DOHH2 (cell line): ENCODE data around the gene VTA1.

ENCODE experiments used
- H3F3A ChIP-seq: fragments of 200-600 bp; sonication (generic), shearing (Covaris generic); 2 replicates; pipeline ENCODE4 v1.6.0; 2016; ENCODE audit warnings: antibody characterized with exemption, mild to moderate bottlenecking; ENCODE audit not compliant: control insufficient read depth, insufficient read depth
- H3K27ac ChIP-seq: fragments of 200-600 bp; sonication (generic); 2 replicates; pipeline ENCODE4 v1.5.1; 2014; ENCODE audit warnings: low read depth, mild to moderate bottlenecking, low read length, moderate library complexity
- H3K27me3 ChIP-seq: fragments of 200-600 bp; sonication (generic); 2 replicates; pipeline ENCODE4 v1.6.1; 2014; ENCODE audit warnings: mild to moderate bottlenecking, low read length, mixed read lengths; ENCODE audit not compliant: control insufficient read depth
- H3K36me3 ChIP-seq: fragments of 200-600 bp; sonication (generic); 2 replicates; pipeline ENCODE4 v1.6.1; 2014; ENCODE audit warnings: mild to moderate bottlenecking, low read length, moderate library complexity, mixed read lengths; ENCODE audit not compliant: control insufficient read depth
- H3K4me1 ChIP-seq: fragments of 200-600 bp; sonication (generic); 2 replicates; pipeline ENCODE4 v1.6.1; 2014; ENCODE audit warnings: mild to moderate bottlenecking, low read length, mixed read lengths; ENCODE audit not compliant: control insufficient read depth
- H3K4me2 ChIP-seq: fragments of 200-600 bp; sonication (generic); 2 replicates; pipeline ENCODE4 v1.6.0; 2014; ENCODE audit warnings: mild to moderate bottlenecking, low read length, moderate library complexity
- H3K4me3 ChIP-seq: fragments of 200-600 bp; sonication (generic); 2 replicates; pipeline ENCODE4 v1.5.1; 2014; ENCODE audit warnings: mild to moderate bottlenecking, low read length, mixed read lengths
- H3K79me2 ChIP-seq: fragments of 200-600 bp; sonication (generic); 2 replicates; pipeline ENCODE4 v1.6.1; 2014; ENCODE audit warnings: mild to moderate bottlenecking, low read length, mixed read lengths; ENCODE audit not compliant: control insufficient read depth
- H3K9me2 ChIP-seq: fragments of 200-600 bp; sonication (generic); replicated peaks from 2 replicates; pipeline ENCODE4 v1.6.1; 2014; ENCODE audit warnings: mild to moderate bottlenecking, low read length, mixed read lengths; ENCODE audit not compliant: control insufficient read depth
- H3K9me3 ChIP-seq: fragments of 200-600 bp; sonication (generic); 2 replicates; pipeline ENCODE4 v1.6.1; 2014; ENCODE audit warnings: antibody characterized with exemption, low read length, mixed read lengths; ENCODE audit not compliant: control insufficient read depth, insufficient read depth
- H4K20me1 ChIP-seq: fragments of 200-600 bp; sonication (generic); 2 replicates; pipeline ENCODE4 v1.6.0; 2014; ENCODE audit warnings: low read depth, mild to moderate bottlenecking, antibody characterized with exemption, low read length, moderate library complexity; ENCODE audit not compliant: control insufficient read depth, insufficient read depth
- CTCF ChIP-seq: fragments of 200-600 bp; sonication (generic); IDR thresholded peaks from one replicate; pipeline ENCODE4 v1.5.1; 2014; ENCODE audit warnings: antibody characterized with exemption, mild to moderate bottlenecking, low read depth, low read length; ENCODE audit not compliant: poor library complexity, severe bottlenecking
- EZH2phosphoT487 ChIP-seq: fragments of 200-600 bp; sonication (generic); IDR thresholded peaks from 2 replicates; pipeline ENCODE4 v1.6.1; 2017; ENCODE audit warnings: borderline replicate concordance, mild to moderate bottlenecking, antibody characterized with exemption, low read length, moderate library complexity, mixed read lengths

Gene VTA1

DNA sequence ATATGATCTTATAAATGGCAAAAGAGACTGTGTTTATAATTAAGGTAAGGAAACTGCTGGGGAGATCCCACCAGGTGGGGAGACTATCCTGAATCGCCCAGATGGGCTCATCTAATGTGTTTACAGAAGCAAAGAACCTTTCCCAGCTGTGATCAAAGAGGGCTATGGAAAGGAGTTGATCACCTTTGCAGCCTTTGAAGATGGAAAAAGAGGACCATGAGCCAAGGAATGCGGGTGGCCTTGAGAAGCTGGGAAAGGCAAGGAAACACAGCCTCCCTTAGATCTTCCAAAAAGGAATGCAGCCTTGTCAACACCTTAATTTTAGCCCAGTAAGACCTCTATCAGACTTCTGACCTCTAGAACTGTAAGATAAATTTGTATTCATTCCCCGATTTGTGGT is 88.2 kb downstream of the VTA1 start:
- Histone ChIP-seq H3K79me2 (no peaks in the 10 kb centered on the region), H3K27ac (no peak overlapping the region), H3F3A (no peaks in the 10 kb centered on the region), H3K4me3 (no peak overlapping the region), H3K9me2 (no peaks in the 10 kb centered on the region), H4K20me1 (no peaks in the 10 kb centered on the region), H3K27me3 (no peaks in the 10 kb centered on the region), H3K9me3 (no peaks in the 10 kb centered on the region), H3K36me3 (no peaks in the 10 kb centered on the region), H3K4me2 (no peak overlapping the region), H3K4me1 (no peaks in the 10 kb centered on the region)
- TF ChIP-seq CTCF (no peak), EZH2phosphoT487 (no peak)

GRCh38 chr6:142235791-142236190 is 88.7 kb downstream of the VTA1 start:
- H3K9me3 ChIP-seq: no peaks in the 10 kb centered on the region
- H3K4me3 ChIP-seq: no peak overlapping the region
- TF ChIP-seq EZH2phosphoT487 (no peak), CTCF (no peak)
- H3K79me2 ChIP-seq: no peaks in the 10 kb centered on the region
- H3K27me3 ChIP-seq: no peaks in the 10 kb centered on the region
- H3K9me2 ChIP-seq: no peaks in the 10 kb centered on the region
- H3F3A ChIP-seq: no peaks in the 10 kb centered on the region
- H3K27ac ChIP-seq: no peak overlapping the region
- no peaks in the 10 kb centered on the region for H3K4me1 ChIP-seq
- no peaks in the 10 kb centered on the region for H3K36me3 ChIP-seq
- no peak overlapping the region for H3K4me2 ChIP-seq
- H4K20me1 ChIP-seq: no peaks in the 10 kb centered on the region

DNA sequence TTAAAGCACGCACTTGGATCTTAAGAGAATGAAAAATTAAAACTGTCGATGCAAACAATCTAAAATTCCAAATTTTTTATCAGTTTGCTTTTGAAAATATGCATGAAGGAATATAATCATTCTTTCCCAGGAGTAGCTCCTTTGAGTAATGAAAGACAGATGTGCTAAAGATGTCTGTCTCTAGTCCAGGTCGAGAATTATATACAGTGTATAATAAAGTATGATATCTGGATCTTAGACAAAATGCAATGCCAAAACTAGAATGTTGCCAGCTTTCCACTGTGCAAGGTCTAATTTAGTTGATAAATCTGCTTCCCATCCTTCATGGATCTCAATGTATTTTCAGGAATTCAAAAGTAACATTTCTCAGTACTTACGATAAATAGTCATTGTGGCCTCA is 89.6 kb downstream of the VTA1 start:
- no peak overlapping the region for H3K27ac ChIP-seq
- no peaks in the 10 kb centered on the region for H3K36me3 ChIP-seq
- H3K9me3 ChIP-seq: no peaks in the 10 kb centered on the region
- no peaks in the 10 kb centered on the region for H4K20me1 ChIP-seq
- no peaks in the 10 kb centered on the region for H3K27me3 ChIP-seq
- no peak for TF ChIP-seq CTCF
- no peak for TF ChIP-seq EZH2phosphoT487
- H3F3A ChIP-seq: no peaks in the 10 kb centered on the region
- no peaks in the 10 kb centered on the region for H3K9me2 ChIP-seq
- no peaks in the 10 kb centered on the region for H3K79me2 ChIP-seq
- H3K4me3 ChIP-seq: no peak overlapping the region
- H3K4me2 ChIP-seq: no peak overlapping the region
- no peaks in the 10 kb centered on the region for H3K4me1 ChIP-seq

- no peaks in the 10 kb centered on the region for H3K4me1 ChIP-seq
- no peaks in the 10 kb centered on the region for H3K36me3 ChIP-seq
- no peaks in the 10 kb centered on the region for H3K27me3 ChIP-seq
- H3K27ac ChIP-seq: no peak overlapping the region
- TF ChIP-seq CTCF: no peak
- no peak for TF ChIP-seq EZH2phosphoT487
- no peak overlapping the region for H3K4me3 ChIP-seq
- no peak overlapping the region for H3K4me2 ChIP-seq
- no peaks in the 10 kb centered on the region for H3K79me2 ChIP-seq
- no peaks in the 10 kb centered on the region for H4K20me1 ChIP-seq
- no peaks in the 10 kb centered on the region for H3K9me2 ChIP-seq
- no peaks in the 10 kb centered on the region for H3K9me3 ChIP-seq
- no peaks in the 10 kb centered on the region for H3F3A ChIP-seq
Observed at GRCh38 chr6:142238881-142239280, 91.8 kb downstream of the VTA1 start.
